ENCODE results near the gene KIFAP3. TPM values are rescaled to one million over a fixed set of nuclear protein-coding genes. Genes with fewer than 3 reads are reported as not detected.
"Not testable (repeated sequence)": the region's sequence is repeated elsewhere in the genome, so short reads cannot be mapped to it uniquely, and the experiment has no call there.

Gene KIFAP3
- 48.0 TPM for total RNA-seq

GRCh38 chr1:170074250-170075157 is at the start of gene KIFAP3:
Gene KIFAP3, minus strand, starts transcription at chr1:170074695. Its CDS starts 228 bp downstream, at chr1:170074467.
- H3K4me1 ChIP-seq (ENCODE audit: control insufficient read depth in 3 of 3, insufficient read depth in 3 of 3, low read length in 3 of 3): peaks cover 0 to 8% (median 0%) of the 10 kb centered on the region in 3 donors
- H3K9me3 ChIP-seq (ENCODE audit: control insufficient read depth in 3 of 3, low read length in 3 of 3): peaks cover 0 to 3% (median 3%) of the 10 kb centered on the region in 3 donors
- H3K36me3 ChIP-seq (ENCODE audit: control insufficient read depth in 3 of 3, insufficient read depth in 3 of 3, low read length in 3 of 3): peaks cover 0 to 3% (median 0%) of the 10 kb centered on the region in 3 donors
- peak within 1 kb of the TSS; percentile 74 for H3K27ac ChIP-seq (ENCODE audit: low read depth, low read length)
- H3K9ac ChIP-seq (ENCODE audit: low read depth in 1 of 3, low read length in 3 of 3): peak within 1 kb of the TSS; percentile 83 to 91 (median 87)
- H3K27me3 ChIP-seq (ENCODE audit: control insufficient read depth in 3 of 3, insufficient read depth in 3 of 3, low read length in 3 of 3): no peaks in the 10 kb centered on the region
- H3K4me3 ChIP-seq (ENCODE audit: low read length in 3 of 3): peak within 1 kb of the TSS; percentile 85 to 95 (median 94)

- Histone ChIP-seq H3K27me3 (ENCODE audit: control insufficient read depth in 3 of 3, insufficient read depth in 3 of 3, low read length in 3 of 3) (no peaks in the 10 kb centered on the region), H3K27ac (ENCODE audit: low read depth, low read length) (no peak overlapping the region), H3K4me3 (ENCODE audit: low read length in 3 of 3) (no peak overlapping the region), H3K4me1 (ENCODE audit: control insufficient read depth in 3 of 3, insufficient read depth in 3 of 3, low read length in 3 of 3) (no peaks in the 10 kb centered on the region), H3K9ac (ENCODE audit: low read depth in 1 of 3, low read length in 3 of 3) (no peak overlapping the region), H3K36me3 (ENCODE audit: control insufficient read depth in 3 of 3, insufficient read depth in 3 of 3, low read length in 3 of 3) (no peaks in the 10 kb centered on the region), H3K9me3 (ENCODE audit: control insufficient read depth in 3 of 3, low read length in 3 of 3) (no peaks in the 10 kb centered on the region)
Observed at GRCh38 chr1:170122366-170122765, 47.9 kb upstream of the KIFAP3 start.

GRCh38 chr1:170114906-170115305 is 40.4 kb upstream of the KIFAP3 start:
- Histone ChIP-seq H3K9me3 (ENCODE audit: control insufficient read depth in 3 of 3, low read length in 3 of 3) (peaks cover 0 to 4% (median 0%) of the 10 kb centered on the region in 3 donors), H3K4me1 (ENCODE audit: control insufficient read depth in 3 of 3, insufficient read depth in 3 of 3, low read length in 3 of 3) (no peaks in the 10 kb centered on the region), H3K27me3 (ENCODE audit: control insufficient read depth in 3 of 3, insufficient read depth in 3 of 3, low read length in 3 of 3) (peaks cover 0 to 3% (median 3%) of the 10 kb centered on the region in 3 donors), H3K27ac (ENCODE audit: low read depth, low read length) (no peak overlapping the region), H3K9ac (ENCODE audit: low read depth in 1 of 3, low read length in 3 of 3) (no peak overlapping the region), H3K4me3 (ENCODE audit: low read length in 3 of 3) (no peak overlapping the region), H3K36me3 (ENCODE audit: control insufficient read depth in 3 of 3, insufficient read depth in 3 of 3, low read length in 3 of 3) (no peaks in the 10 kb centered on the region)

- H3K36me3 ChIP-seq (ENCODE audit: control insufficient read depth in 3 of 3, insufficient read depth in 3 of 3, low read length in 3 of 3); H3K27ac ChIP-seq (ENCODE audit: low read depth, low read length); H3K27me3 ChIP-seq (ENCODE audit: control insufficient read depth in 3 of 3, insufficient read depth in 3 of 3, low read length in 3 of 3); H3K4me1 ChIP-seq (ENCODE audit: control insufficient read depth in 3 of 3, insufficient read depth in 3 of 3, low read length in 3 of 3); H3K9ac ChIP-seq (ENCODE audit: low read depth in 1 of 3, low read length in 3 of 3); H3K4me3 ChIP-seq (ENCODE audit: low read length in 3 of 3); H3K9me3 ChIP-seq (ENCODE audit: control insufficient read depth in 3 of 3, low read length in 3 of 3): not testable (repeated sequence)
Observed at GRCh38 chr1:170113140-170113539, 38.6 kb upstream of the KIFAP3 start.

- H3K9me3 ChIP-seq (ENCODE audit: control insufficient read depth in 3 of 3, low read length in 3 of 3): no peaks in the 10 kb centered on the region
- no peaks in the 10 kb centered on the region for H3K36me3 ChIP-seq (ENCODE audit: control insufficient read depth in 3 of 3, insufficient read depth in 3 of 3, low read length in 3 of 3)
- no peak overlapping the region for H3K9ac ChIP-seq (ENCODE audit: low read depth in 1 of 3, low read length in 3 of 3)
Observed at GRCh38 chr1:170097449-170097948, 23.0 kb upstream of the KIFAP3 start.

GRCh38 chr1:170096806-170097340 is 22.4 kb upstream of the KIFAP3 start:
- Histone ChIP-seq H3K36me3 (ENCODE audit: control insufficient read depth in 3 of 3, insufficient read depth in 3 of 3, low read length in 3 of 3) (no peaks in the 10 kb centered on the region), H3K9me3 (ENCODE audit: control insufficient read depth in 3 of 3, low read length in 3 of 3) (no peaks in the 10 kb centered on the region), H3K4me1 (ENCODE audit: control insufficient read depth in 3 of 3, insufficient read depth in 3 of 3, low read length in 3 of 3) (no peaks in the 10 kb centered on the region), H3K27me3 (ENCODE audit: control insufficient read depth in 3 of 3, insufficient read depth in 3 of 3, low read length in 3 of 3) (no peaks in the 10 kb centered on the region), H3K27ac (ENCODE audit: low read depth, low read length) (no peak overlapping the region), H3K9ac (ENCODE audit: low read depth in 1 of 3, low read length in 3 of 3) (no peak overlapping the region), H3K4me3 (ENCODE audit: low read length in 3 of 3) (no peak overlapping the region)

More at GRCh38 chr1:170097449-170097948, 23.0 kb upstream of the KIFAP3 start:
- Histone ChIP-seq H3K4me3 (ENCODE audit: low read length in 3 of 3) (no peak overlapping the region), H3K27ac (ENCODE audit: low read depth, low read length) (no peak overlapping the region), H3K27me3 (ENCODE audit: control insufficient read depth in 3 of 3, insufficient read depth in 3 of 3, low read length in 3 of 3) (no peaks in the 10 kb centered on the region), H3K4me1 (ENCODE audit: control insufficient read depth in 3 of 3, insufficient read depth in 3 of 3, low read length in 3 of 3) (no peaks in the 10 kb centered on the region)

- H3K27me3 ChIP-seq (ENCODE audit: control insufficient read depth in 3 of 3, insufficient read depth in 3 of 3, low read length in 3 of 3): no peaks in the 10 kb centered on the region
- no peak overlapping the region for H3K27ac ChIP-seq (ENCODE audit: low read depth, low read length)
- H3K9me3 ChIP-seq (ENCODE audit: control insufficient read depth in 3 of 3, low read length in 3 of 3): no peaks in the 10 kb centered on the region
- H3K36me3 ChIP-seq (ENCODE audit: control insufficient read depth in 3 of 3, insufficient read depth in 3 of 3, low read length in 3 of 3): no peaks in the 10 kb centered on the region
- H3K4me1 ChIP-seq (ENCODE audit: control insufficient read depth in 3 of 3, insufficient read depth in 3 of 3, low read length in 3 of 3): no peaks in the 10 kb centered on the region
- H3K9ac ChIP-seq (ENCODE audit: low read depth in 1 of 3, low read length in 3 of 3): no peak overlapping the region
- H3K4me3 ChIP-seq (ENCODE audit: low read length in 3 of 3): no peak overlapping the region
Observed at GRCh38 chr1:170095976-170096748, 21.7 kb upstream of the KIFAP3 start.

- H3K36me3 ChIP-seq (ENCODE audit: control insufficient read depth in 3 of 3, insufficient read depth in 3 of 3, low read length in 3 of 3); H3K4me3 ChIP-seq (ENCODE audit: low read length in 3 of 3); H3K9me3 ChIP-seq (ENCODE audit: control insufficient read depth in 3 of 3, low read length in 3 of 3): not testable (repeated sequence)
Observed at GRCh38 chr1:170094697-170095616, 20.5 kb upstream of the KIFAP3 start.

GRCh38 chr1:170086399-170087032 is 12.0 kb upstream of the KIFAP3 start:
- Histone ChIP-seq H3K4me3 (ENCODE audit: low read length in 3 of 3) (no peak overlapping the region), H3K27me3 (ENCODE audit: control insufficient read depth in 3 of 3, insufficient read depth in 3 of 3, low read length in 3 of 3) (no peaks in the 10 kb centered on the region), H3K9me3 (ENCODE audit: control insufficient read depth in 3 of 3, low read length in 3 of 3) (no peaks in the 10 kb centered on the region), H3K9ac (ENCODE audit: low read depth in 1 of 3, low read length in 3 of 3) (no peak overlapping the region), H3K27ac (ENCODE audit: low read depth, low read length) (no peak overlapping the region), H3K4me1 (ENCODE audit: control insufficient read depth in 3 of 3, insufficient read depth in 3 of 3, low read length in 3 of 3) (no peaks in the 10 kb centered on the region), H3K36me3 (ENCODE audit: control insufficient read depth in 3 of 3, insufficient read depth in 3 of 3, low read length in 3 of 3) (no peaks in the 10 kb centered on the region)

More at GRCh38 chr1:170094697-170095616, 20.5 kb upstream of the KIFAP3 start:
- H3K27ac ChIP-seq (ENCODE audit: low read depth, low read length); H3K27me3 ChIP-seq (ENCODE audit: control insufficient read depth in 3 of 3, insufficient read depth in 3 of 3, low read length in 3 of 3); H3K9ac ChIP-seq (ENCODE audit: low read depth in 1 of 3, low read length in 3 of 3); H3K4me1 ChIP-seq (ENCODE audit: control insufficient read depth in 3 of 3, insufficient read depth in 3 of 3, low read length in 3 of 3): not testable (repeated sequence)

All from skeletal muscle tissue (tissue), 4 donors.